ENCODE results near the gene MRPL54.
A peak's percentile ranks its signal among the peaks of the same experiment; 100 is the strongest.
"Not testable (repeated sequence)": the region's sequence is repeated elsewhere in the genome, so short reads cannot be mapped to it uniquely, and the experiment has no call there.

The MRPL54 gene

DNA sequence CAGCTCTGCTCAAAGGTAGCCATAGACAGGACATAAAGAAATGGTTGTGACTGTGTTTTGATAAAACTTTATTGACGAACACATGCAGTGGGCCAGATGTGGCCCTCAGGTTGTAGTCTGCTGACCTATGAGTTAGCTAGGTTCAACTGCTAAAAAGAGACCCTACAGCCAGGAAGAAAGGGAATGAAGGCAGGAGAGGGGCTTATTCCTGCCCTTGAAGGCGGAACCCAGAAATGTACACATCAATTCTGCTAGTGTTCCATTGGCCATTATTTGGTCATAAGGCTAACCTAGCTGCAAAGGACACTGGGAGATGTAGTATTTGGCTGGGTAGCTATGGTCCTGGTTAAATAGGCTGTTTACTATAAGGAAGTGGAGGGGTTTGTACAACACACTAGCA lies 19.0 kb upstream of the MRPL54 start:
- no peak for DNase-seq

DNA sequence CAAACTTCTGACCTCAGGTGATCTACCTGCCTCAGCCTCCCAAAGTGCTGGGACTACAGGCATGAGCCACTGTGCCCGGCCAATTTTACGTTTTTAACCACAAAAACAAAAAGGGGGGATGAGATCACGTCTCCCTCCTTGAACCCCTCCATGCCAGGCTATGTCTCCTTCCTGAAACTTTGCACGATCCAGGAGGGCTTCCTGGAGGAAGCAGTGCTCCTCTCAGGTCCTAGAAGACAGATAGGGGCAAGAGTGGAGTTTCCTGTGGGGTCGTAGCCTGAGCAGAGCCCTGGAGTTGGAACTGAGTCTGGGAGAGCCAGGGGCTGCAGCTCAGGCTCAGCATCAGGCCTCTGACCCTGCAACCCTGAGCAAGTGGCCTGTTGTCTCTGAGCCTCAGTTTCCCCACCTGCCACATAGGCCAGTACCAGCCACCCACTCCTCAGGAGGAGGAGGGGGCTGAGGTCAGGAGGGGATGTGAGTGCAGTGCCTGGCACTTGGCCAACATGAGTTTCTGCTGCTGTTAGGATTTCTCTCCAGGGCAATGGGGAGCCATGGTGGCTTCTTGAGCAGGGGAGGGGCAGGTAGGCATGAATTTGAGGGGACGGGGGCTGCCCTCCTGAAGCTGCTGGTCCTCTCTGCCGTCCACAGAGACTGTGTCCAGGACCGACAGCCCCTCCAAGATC lies 17.0 kb upstream of the MRPL54 start:
- no peak for DNase-seq

DNA sequence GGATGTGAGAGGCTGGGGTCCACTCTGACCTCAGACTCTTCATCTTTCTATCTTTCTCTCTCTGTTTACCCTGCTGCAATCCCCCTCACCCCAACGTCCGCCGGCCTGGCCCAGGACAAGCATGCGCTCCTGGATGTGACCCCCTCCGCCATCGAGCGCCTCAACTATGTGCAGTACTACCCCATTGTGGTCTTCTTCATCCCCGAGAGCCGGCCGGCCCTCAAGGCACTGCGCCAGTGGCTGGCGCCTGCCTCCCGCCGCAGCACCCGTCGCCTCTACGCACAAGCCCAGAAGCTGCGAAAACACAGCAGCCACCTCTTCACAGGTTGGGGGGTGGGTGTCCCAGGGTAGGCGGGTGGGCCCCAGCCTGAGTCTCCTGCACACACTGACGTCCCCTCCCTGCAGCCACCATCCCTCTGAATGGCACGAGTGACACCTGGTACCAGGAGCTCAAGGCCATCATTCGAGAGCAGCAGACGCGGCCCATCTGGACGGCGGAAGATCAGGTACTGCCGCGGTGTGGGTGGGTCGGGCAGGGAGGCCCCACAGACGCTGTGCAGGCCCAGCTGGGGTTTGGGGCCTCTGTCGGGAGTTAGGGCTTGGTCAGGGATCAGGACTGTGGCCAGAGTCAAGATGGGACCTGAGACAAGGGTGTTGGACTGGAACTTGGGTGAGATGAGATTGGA lies 16.0 kb upstream of the MRPL54 start:
- DNase-seq, result no peak

DNA sequence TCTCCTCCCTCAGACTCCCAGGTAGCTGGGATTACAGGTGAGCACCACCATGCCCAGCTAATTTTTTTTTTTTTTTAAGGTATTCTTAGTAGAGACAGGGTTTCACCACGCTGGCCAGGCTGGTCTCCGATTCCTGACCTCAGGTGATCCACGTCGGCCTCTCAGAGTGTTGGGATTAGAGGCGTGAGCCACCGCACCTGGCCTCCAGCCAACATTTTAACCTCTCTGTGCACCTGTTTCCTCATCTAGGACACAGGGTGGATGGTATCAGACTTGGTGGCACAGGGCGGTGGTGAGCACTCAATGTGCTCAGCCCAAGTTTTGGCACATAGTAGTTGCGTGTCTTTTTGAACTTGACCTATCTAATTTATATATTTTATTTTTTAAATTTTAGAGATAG lies 13.5 kb upstream of the MRPL54 start:
- no peak for DNase-seq

DNA sequence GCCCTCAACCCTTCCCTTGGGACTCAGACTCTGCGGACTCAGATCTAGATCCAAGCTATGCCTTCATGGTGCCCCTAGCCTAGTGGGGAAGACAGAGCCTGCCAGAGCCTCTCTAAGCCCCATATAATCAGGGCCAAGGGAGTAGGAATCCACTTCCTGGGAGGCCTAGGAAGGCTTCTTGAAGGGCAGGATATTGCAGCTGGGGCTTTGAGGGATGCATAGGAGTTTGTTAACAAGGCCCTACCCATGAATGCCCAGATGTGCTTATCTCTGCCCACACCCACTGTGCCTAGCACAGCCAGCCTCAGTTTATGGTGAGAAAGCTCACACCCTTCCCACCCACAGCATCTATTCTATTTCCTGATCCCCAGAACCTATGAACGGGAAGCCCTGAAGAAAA lies 12.3 kb upstream of the MRPL54 start:
- no peak for DNase-seq

DNA sequence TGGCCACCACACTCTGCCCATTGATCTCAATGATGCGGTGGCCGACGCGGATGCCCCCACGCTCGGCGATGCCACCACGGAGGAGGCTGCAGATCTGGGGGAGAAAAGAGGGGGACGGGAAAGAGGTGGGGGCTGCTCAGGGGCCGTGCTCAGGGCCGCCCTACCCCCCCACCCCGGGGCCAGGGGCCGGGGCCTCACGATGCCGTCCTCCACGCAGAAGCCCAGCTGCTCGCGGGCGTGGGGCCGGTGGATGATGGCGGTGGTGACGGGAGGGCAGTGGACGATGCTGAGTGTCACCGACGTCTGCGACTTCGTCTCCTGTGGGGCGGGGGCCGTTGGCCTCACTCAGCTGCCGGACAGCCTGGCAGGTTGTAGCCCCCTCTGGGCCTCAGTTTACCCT lies 11.2 kb upstream of the MRPL54 start:
- no peak for DNase-seq

DNA sequence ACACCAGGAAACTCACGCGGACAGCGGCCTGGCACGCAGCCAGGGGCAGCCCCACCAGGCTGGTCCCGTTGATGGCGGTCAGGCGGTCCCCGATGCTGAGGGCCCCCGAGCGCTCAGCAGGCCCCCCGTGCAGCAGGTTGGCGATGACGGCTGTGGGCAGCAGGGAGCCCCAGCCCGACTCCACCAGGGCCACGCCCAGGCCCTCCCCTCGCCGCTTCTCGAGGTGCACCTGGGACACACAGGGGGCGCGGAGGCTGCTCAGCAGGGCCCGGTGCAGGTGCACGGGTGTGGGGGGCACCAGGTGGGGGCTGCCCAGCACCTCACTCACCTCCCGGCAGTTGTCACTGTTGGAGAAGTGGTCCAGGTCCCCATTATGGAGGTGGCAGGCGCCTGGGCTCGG lies 10.0 kb upstream of the MRPL54 start:
- DNase-seq, result no peak

DNA sequence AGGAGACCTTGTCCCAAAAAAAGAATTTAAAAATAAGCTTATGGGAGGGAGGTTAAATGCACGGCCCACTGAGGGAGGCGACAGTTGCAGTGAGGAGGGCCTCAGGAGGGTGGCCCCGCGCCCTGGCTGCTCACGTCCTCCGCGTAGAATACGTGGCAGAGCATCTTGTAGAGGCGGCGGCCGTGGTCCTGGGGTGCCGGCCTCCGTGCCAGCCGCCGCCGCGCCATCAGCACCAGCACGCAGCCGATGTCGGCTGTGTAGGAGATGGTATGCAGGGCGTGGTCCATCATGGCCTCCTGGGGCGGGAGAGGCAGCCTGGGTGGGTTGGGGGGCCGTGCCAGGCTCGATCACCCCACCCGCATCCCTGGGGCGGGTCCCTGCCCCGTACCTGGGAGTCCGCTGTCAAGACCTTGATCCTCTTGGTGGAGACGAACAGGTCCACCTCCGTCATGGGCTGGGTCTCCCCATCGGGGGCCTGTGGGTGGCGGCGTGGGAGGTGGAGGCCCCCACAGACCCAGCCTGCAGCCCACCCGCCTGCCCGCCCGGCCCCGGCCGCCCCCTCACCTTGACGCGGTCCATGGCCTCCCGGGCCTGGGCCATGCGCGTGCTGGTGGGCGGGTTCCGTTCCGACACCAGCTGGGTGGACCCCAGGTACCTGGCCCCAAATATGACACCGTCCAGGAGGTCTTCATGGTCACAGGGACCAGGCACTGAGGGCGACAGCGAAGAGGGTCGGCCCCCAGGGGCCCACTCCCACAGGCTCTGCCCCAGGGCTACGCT lies 8.7 kb upstream of the MRPL54 start:
- no peak for DNase-seq

DNA sequence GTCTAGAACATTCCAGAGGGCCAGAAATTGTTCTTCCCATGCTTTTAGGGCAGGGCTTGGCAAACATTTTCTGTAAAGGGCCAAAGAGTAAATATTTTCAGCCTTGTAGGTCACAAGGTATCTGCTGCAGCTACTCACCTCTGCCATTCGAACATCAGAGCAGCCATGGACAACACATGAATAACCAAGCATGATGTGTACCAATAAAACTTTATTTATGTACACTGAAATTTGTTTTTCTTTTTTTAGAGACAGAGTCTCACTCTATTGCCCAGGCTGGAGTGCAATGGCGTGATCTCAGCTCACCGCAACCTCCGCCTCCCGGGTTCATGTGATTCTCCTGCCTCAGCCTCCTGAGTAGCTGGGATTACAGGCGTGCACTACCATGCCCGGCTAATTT lies 4.8 kb upstream of the MRPL54 start:
- not testable (repeated sequence) for DNase-seq

DNA sequence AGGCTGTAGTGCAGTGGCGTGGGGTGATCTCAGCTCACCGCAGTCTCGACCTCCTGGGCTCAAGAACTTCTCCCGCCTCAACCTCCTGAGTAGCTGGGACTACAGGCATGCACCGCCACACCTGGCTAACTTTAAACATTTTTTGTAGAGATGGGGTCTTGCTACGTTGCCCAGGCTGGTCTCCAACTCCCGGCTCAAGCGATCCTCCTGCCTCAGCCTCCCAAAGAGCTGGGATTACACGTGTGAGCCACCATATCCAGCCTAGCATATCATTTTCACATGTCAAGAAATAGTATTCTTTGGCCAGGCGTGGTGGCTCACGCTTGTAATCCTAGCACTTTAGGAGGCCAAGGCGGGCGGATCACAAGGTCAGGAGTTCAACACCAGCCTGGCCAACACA lies 4.2 kb upstream of the MRPL54 start:
- not testable (repeated sequence) for DNase-seq

DNA sequence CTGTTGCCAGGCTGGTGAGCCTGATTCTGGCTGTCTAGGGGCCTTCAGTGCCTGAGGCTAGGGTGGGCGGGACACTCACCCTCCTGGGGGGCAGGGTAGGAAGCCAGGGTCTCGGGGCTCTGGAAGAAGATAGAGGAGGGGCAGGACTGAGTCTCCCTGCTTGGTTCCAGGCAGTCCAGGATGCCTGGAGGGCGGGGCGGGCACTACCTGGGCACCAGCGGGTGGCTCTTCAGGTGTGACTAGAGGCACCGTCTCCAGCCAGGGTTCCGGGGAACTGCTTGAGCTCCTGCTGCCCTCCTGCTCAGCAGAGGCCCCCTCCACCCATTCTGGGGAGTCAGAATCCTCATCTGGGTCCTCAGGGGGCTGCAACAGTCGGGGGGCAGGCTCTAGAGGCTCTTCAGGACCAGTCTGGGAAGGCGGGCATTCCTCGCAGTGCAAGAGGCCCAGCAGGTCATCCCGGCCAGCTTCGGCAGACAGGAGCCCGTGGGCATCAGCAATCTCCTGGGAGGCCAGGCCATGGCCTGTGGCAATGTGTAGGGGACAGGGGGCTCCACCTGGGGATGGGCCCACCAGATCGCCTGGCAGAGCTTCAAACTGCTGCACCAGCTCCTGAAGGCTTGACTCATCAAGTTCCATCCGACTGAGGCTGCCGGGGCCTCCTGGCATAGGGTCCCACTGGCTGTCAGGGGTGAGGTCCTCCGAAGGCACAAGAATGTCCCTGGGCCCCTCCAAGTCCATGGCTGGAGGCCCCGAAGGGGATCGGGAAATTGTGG lies 2.8 kb upstream of the MRPL54 start:
- DNase-seq, result no peak

DNA sequence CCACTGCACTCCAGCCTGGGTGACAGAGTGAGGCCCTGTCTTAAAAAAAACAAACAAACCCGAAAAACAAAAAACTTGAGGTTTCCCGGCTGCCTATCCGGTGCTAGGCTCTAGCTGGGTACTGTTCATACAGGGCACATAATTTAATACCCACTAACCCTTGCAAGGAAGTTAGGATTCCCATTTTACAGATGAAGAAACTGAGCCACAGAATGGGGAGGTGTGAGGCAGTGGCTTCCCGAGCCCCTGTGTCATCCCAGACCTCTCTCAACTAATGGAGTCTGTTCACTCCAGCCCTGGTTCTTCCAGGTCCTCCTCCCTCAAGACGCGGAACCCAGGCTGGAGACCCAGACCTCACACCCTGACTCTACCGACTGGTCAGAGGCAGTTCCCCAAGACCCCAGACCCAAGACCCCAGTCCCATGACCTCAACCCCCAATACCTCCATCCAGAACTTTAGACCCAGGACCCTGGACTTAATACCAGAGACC lies 1.6 kb upstream of the MRPL54 start:
- DNase-seq, result no peak

DNA sequence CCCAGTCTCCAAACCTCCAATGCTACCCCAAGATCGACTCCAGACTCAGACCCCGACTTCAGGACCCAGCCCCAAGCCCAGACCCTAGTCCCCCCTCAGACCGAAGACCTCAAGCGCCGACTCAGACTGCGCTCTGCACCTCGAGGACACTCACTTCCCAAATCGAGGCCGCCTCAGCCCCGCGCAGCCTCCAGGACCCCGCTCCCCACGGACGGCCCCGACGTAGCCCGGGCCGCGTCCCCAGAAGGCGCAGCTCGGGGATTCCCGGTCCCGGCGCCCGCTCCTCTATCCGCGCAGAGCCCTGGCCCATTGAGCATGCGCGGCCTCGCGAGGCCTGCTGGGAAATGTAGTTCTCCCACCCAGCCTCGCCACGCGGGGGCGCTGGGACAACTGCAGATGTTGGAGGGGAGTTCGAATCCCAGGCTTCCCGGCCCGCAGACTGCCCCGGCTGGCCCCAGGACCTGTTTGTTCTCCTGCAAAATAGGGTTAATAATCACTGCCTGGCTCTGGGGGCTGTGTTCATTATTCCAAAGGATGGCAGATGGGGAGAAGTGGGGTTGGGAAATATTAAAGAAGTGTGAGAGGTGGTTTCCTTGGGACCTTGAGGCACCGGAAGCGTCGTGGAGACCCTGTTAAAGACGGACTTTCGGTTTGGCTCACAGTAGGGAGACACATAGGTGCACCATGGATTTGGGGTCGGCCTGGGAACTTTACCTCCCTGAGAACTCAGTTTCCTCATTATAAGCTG lies 926 bp upstream of the MRPL54 start, which contains the start of gene APBA3:
TSS of gene APBA3 (minus strand) at position 311 of the 748 bp plus-strand sequence. CDS start 1,428 bp downstream, outside the sequence.
- peak; percentile 74 to 83 for DNase-seq

DNA sequence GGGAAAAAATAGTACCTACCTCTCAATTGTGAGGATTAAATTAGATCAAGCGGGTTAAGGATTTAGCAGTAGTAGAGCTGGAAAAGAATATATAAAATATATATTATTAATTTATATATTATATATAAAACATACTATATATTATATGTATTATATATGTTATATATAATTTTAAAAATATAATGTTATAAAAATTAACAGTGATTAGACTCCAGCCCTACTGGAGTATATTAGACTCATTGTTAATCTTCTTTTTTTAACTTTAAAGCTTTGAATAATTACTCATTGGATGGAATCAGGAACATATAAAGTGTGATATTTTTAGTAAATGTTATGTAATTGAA lies 380 bp upstream of the MRPL54 start:
- no peak for DNase-seq

DNA sequence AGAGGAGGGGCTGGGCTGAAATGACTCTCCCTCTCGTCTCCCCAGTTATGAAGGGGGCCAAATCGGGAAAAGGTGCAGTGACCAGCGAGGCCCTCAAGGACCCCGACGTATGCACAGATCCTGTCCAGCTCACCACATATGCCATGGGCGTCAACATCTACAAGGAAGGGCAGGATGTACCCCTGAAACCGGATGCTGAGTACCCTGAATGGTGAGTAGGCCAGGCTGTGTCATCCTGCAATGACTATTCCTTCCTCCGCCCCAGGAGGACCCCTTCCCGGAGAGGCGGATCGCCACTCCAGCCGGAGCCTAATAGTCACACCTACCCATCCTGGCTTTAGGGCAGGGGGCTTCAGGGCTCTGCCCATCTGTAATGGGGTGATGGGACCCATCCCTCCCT lies 2.6 kb downstream of the MRPL54 start:
- no peak for DNase-seq

DNA sequence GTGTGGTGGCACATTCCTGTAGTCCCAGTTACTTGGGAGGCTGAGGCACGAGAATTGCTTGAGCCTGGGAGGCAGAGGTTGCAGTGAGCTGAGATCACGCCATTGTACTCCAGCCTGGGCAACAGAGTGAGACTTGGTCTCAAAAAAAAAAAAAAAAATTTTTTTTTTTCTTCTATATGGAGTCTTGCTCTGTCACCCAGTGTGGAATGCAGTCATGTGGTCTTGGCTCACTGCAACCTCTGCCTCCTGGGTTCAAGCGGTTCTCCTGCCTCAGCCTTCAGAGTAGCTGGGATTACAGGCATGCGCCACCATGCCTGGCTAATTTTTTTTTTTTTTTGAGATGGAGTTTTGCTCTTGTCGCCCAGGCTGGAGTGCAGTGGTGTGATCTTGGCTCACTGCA lies 3.3 kb downstream of the MRPL54 start:
- DNase-seq, result not testable (repeated sequence)

DNA sequence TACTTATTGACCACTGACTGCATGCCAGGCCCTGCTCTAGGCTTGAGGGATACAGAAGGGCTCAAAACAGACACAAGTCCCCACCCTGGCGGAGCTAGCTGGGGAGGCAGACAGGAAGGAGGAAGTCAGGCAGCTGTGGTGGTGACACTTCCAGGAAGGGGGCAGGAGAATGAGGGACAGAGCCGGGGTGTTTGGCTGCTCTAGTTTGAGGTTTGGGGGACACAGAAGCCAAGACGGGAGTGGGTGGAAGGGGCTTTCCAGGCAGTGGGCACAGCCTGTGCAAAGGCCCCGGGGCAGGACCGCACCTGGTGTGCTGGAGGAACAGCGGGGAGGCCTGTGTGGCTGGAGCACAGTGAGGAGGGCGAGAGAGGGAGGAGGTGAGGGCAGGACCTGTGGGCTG lies 4.0 kb downstream of the MRPL54 start:
- no peak for DNase-seq

DNA sequence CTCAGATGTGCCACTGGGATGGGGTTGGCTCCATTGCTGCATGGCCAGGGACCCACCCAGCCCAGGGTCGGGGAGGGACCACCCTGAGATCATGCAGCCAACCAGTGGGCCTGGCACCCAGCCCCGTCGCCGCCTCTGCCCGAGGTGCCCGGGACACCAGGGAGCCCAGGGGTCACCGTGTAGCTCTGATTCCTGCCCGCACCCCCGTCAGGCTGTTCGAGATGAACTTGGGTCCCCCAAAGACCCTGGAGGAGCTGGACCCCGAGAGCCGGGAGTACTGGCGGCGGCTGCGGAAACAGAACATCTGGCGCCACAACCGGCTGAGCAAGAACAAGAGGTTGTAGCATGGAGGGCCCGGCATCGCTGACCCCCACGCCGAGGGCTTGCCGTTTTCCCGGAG lies 4.6 kb downstream of the MRPL54 start:
- no peak for DNase-seq

DNA sequence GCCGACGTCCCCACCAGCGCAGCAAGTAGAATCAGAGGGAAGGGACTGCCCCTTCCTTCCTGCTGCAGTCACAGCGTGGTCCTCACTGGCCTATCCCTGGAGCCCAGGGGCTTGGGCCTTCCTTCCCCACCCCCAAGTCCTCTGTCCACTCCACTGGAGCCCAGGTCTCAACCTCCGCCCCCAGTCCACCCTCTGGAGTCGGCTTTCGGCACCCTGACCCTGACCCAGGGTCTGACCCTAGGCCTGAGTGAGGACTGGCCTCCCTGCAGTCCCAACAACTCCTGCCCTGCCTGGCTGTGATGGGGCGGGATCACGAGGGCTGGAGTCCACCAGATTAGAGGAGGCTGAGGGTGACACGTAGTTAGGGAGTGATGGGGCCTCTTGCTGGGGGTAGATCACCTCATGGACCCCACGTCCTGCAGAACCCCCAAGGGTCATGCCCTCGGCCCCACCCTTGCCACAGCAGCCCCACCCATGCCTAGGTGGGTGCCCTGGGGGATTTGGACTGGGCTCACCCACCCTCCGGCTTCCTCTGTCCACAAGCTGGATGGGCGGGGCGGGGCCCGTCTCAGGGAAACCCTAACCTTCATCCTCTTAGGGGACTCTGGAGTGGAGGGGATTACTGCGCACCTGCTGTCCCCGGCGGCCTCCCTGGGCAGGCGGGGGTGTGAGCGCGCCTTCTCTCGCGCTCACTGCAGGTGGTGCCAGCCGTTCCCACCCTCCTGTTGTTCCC lies 5.7 kb downstream of the MRPL54 start:
- DNase-seq, result no peak

DNA sequence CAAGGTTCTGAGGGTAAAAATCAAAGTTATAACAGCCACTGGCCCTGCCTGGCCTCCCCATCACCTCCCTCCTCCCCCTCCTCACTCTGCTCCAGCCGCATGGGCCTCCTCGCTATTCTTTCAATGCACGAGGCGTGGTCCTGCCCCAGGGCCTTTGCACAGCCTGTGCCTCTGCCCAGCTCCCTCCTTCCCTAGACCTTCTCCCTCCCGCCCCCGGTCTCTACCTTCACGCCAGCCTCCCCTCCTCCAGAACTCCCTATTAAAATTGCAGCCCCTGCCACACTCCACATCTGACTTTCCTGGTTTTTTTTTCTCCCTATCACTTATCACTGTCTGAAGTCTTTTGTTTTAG lies 6.2 kb downstream of the MRPL54 start:
- no peak for DNase-seq

DNA sequence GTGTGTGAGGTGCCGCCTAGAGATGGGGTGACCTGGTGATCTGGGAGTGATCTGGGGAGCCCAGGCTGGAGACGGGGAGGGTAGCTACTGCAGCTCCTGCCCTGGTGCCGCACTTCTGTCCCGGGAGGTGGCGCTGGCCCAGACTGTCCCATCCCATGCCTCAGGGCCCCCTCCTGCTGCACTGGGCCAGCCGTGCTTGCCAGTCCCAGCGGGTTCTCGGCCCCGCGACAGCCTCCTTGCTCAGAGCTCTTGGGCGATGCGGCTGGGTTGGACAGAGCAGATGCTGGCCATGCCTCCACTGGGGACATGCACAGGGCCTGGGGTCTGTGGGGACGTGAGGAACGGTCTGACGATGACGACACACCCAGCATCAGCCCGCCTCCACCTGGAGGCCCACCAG lies 7.0 kb downstream of the MRPL54 start:
- DNase-seq, result no peak
